Upper lobe of right lung (tissue), 1 donor: ENCODE measurements around the gene RAP1GAP2. TPM values are rescaled to one million over a fixed set of nuclear protein-coding genes. Genes with fewer than 3 reads are reported as not detected.

Experiments used
- ATAC-seq: fragments of 200-7000 bp; cut with Tn5 transposase; one replicate; pipeline ENCODE4 v1.9.1; 2020; ENCODE audit warnings: mild to moderate bottlenecking, moderate library complexity
- DNase-seq: peaks from one replicate; pipeline ENCODE4 v3.0.0-alpha.2; 2020
- H3K27ac ChIP-seq: fragments of 200-600 bp; one replicate; pipeline ENCODE4 v1.8.0; 2022
- H3K27me3 ChIP-seq: fragments of 200-600 bp; one replicate; pipeline ENCODE4 v1.8.0; 2022; ENCODE audit warnings: mild to moderate bottlenecking
- H3K36me3 ChIP-seq: fragments of 200-600 bp; one replicate; pipeline ENCODE4 v1.8.0; 2022
- H3K4me1 ChIP-seq: fragments of 200-600 bp; one replicate; pipeline ENCODE4 v1.8.0; 2022
- H3K4me3 ChIP-seq: fragments of 200-600 bp; one replicate; pipeline ENCODE4 v1.8.0; 2022; ENCODE audit warnings: mild to moderate bottlenecking
- H3K9me3 ChIP-seq: fragments of 200-600 bp; one replicate; pipeline ENCODE4 v1.8.0; 2022
- intact Hi-C: fragments of 100-400 bp; cut with DNase I; formaldehyde crosslinking; loops from one replicate; pipeline ENCODE4 v1.11.0; 2022
- total RNA-seq: library from RNA; stranded (reverse); fragmentation: NEBNext Ultra II Directional; extraction: Animal tissue kit (Norgen Biotek cat#: 25700); gene quantifications from one replicate; pipeline ENCODE4 v1.2.1, GENCODE V29; 2021
- TF ChIP-seq, protein P1 (sequence below): fragments of 200-600 bp; IDR thresholded peaks from one replicate; pipeline ENCODE4 v1.8.0; 2022; ENCODE audit warnings: antibody characterized with exemption
- donor health status: DM: no; HTN: yes; CAD: no; lungs with severe emphysema.

The RAP1GAP2 gene
- total RNA-seq, 1 donor from 2014 or later, result 16.1 TPM

DNA sequence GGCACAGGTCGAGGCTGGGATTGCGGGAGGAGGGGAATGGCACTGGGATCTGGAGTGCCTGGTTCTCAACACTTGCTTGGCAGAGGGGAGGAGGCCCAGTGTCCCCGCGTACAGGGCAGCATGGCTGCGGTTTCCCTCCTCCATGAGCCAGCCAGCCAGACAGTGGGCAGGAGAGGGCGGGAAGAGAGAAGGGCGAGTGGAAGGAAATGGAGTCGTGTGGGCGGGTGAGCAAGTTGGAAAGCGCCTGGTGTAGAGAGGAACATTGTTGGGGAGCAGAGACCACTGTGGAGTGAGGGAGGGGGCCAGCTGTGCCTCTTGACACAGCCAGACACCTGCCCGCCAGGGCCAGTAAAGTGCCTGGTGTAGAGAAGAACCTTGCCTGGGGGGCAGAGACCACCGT, 136.7 kb downstream of the RAP1GAP2 start:
- intact Hi-C loops, result no loop called here
- ATAC-seq (no peak), DNase-seq (no peak)
- no peaks in the 10 kb centered on the region for H3K36me3 ChIP-seq
- H3K4me3 ChIP-seq, result no peak overlapping the region
- H3K9me3 ChIP-seq, result no peaks in the 10 kb centered on the region
- no peak overlapping the region for H3K27ac ChIP-seq
- no peaks in the 10 kb centered on the region for H3K27me3 ChIP-seq
- TF ChIP-seq, protein P1, sequence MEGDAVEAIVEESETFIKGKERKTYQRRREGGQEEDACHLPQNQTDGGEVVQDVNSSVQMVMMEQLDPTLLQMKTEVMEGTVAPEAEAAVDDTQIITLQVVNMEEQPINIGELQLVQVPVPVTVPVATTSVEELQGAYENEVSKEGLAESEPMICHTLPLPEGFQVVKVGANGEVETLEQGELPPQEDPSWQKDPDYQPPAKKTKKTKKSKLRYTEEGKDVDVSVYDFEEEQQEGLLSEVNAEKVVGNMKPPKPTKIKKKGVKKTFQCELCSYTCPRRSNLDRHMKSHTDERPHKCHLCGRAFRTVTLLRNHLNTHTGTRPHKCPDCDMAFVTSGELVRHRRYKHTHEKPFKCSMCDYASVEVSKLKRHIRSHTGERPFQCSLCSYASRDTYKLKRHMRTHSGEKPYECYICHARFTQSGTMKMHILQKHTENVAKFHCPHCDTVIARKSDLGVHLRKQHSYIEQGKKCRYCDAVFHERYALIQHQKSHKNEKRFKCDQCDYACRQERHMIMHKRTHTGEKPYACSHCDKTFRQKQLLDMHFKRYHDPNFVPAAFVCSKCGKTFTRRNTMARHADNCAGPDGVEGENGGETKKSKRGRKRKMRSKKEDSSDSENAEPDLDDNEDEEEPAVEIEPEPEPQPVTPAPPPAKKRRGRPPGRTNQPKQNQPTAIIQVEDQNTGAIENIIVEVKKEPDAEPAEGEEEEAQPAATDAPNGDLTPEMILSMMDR, result no peak
- H3K4me1 ChIP-seq, result no peaks in the 10 kb centered on the region

DNA sequence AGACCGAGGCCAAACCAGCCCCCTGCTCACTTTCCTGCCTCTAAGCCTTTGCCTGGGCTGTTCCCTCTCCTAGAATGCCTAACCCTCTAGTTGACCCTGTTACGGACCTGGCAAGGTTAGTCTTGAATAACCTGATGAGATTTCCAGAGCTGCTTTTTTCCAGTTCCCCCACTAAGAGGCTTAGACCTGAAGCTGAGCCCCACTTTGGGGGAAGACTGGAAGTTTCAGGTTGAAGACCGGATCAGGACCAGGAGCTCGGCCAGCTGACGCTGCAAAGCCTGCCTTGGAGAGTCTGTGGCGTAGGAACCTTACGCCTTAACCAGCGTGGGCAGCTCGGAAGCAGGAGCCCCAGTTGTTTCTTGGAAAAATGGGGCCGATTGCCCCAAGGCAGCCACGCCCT, 137.4 kb downstream of the RAP1GAP2 start:
- H3K4me1 ChIP-seq, result no peaks in the 10 kb centered on the region
- TF ChIP-seq, protein P1, result no peak
- intact Hi-C loops, result no loop called here
- H3K27me3 ChIP-seq, result no peaks in the 10 kb centered on the region
- no peak for ATAC-seq
- no peaks in the 10 kb centered on the region for H3K36me3 ChIP-seq
- no peak overlapping the region for H3K27ac ChIP-seq
- no peaks in the 10 kb centered on the region for H3K9me3 ChIP-seq
- no peak overlapping the region for H3K4me3 ChIP-seq
- DNase-seq, result no peak

DNA sequence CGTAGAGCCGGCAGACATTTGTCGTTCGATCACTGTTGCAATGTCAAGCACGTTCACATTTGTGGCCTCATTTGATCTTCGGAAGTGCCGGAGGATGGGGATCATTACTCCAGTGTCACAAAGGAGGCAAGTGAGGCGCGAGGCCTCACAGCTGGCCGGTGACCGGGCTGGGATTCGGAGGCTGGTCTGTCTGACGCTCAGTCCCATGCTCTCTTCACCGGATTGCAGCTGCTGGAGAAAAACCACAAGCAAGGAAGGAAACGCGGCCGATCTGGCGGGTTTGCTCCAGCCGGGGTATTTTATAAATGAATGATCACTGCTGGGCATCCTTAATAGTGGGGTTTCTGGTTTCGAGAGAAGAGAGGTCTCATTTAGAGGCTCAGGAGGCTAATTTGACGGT, 139.4 kb downstream of the RAP1GAP2 start:
- intact Hi-C loops, result no loop called here
- TF ChIP-seq, protein P1, result no peak
- Histone ChIP-seq H3K27me3 (no peaks in the 10 kb centered on the region), H3K4me3 (no peak overlapping the region), H3K36me3 (no peaks in the 10 kb centered on the region), H3K4me1 (no peaks in the 10 kb centered on the region), H3K27ac (no peak overlapping the region), H3K9me3 (no peaks in the 10 kb centered on the region)
- DNase-seq, result no peak
- no peak for ATAC-seq

DNA sequence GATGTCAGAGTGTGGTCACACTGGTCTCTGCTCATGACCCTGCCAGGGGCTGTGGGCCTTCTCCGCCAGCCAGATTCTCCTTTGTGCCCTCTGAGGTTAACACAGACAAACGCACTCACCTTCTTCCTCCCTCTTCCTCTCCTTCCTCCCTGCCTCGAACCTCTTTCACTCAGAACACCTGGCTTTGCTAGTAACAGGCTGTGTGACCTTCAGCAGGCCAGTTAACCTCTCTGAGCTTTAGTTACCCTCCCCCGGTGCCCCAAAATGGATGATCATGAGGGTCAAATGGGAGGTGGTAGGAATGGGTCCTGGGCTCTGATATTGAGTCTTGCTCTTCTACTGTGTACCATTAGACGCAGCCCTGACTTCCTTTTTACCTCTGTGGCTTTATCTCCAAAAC, 140.1 kb downstream of the RAP1GAP2 start:
- no peak for DNase-seq
- TF ChIP-seq, protein P1, result no peak
- Histone ChIP-seq H3K27me3 (no peaks in the 10 kb centered on the region), H3K4me3 (no peak overlapping the region), H3K4me1 (no peaks in the 10 kb centered on the region), H3K27ac (no peak overlapping the region), H3K36me3 (no peaks in the 10 kb centered on the region), H3K9me3 (no peaks in the 10 kb centered on the region)
- no peak for ATAC-seq
- intact Hi-C loops, result no loop called here

DNA sequence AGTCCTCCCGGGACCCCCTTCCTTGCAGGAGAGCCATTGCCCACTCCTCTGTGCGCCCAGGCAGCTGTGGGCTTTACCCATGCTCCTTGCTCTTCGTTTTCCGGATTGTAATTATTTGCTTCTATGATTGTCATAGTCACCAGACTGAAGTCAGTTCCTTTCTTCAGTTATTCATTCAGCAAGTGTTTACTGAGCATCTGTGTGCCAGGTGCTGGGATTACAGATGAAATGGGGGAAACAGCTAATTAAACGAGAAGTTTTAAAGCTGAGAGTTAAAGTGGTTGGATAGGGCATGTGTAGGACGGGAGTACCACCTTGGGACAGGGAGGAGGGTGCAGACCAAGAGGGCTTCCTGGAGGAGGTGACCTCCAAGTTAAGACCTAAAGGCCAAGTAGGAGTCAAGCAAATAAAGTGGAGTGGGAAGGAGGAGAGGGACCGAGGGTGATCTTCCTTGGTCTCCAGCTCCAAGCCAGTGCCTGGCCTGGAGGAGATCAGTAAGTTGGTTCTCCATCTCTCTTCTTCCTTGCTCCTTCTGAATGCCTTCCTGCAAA, 140.6 kb downstream of the RAP1GAP2 start:
- H3K27ac ChIP-seq, result no peak overlapping the region
- no peaks in the 10 kb centered on the region for H3K36me3 ChIP-seq
- no peak overlapping the region for H3K4me3 ChIP-seq
- no peaks in the 10 kb centered on the region for H3K27me3 ChIP-seq
- ATAC-seq (no peak), DNase-seq (no peak)
- intact Hi-C loops, result no loop called here
- TF ChIP-seq, protein P1, result no peak
- no peaks in the 10 kb centered on the region for H3K9me3 ChIP-seq
- no peaks in the 10 kb centered on the region for H3K4me1 ChIP-seq
